Nephron progenitor cell (in vitro differentiated cells): ENCODE results near the gene ITPRID2.

Source experiments
- DNase-seq: peaks from one replicate; pipeline ENCODE4 v3.0.0; 2021
- H3K27ac Mint-ChIP-seq: 2 replicates; pipeline ENCODE4 v1.8.0; 2021; ENCODE audit warnings: mild to moderate bottlenecking, moderate library complexity, mixed read lengths
- H3K27me3 Mint-ChIP-seq: 2 replicates; pipeline ENCODE4 v1.8.0; 2021; ENCODE audit warnings: mild to moderate bottlenecking, low read depth, mixed read lengths; ENCODE audit not compliant: poor library complexity
- H3K36me3 Mint-ChIP-seq: 2 replicates; pipeline ENCODE4 v1.8.0; 2021; ENCODE audit warnings: low read depth, mixed read lengths
- H3K4me1 Mint-ChIP-seq: 2 replicates; pipeline ENCODE4 v1.8.0; 2021; ENCODE audit warnings: mixed read lengths
- H3K4me3 Mint-ChIP-seq: 2 replicates; pipeline ENCODE4 v1.8.0; 2021; ENCODE audit warnings: mild to moderate bottlenecking, moderate library complexity, mixed read lengths
- H3K9me3 Mint-ChIP-seq: 2 replicates; pipeline ENCODE4 v1.8.0; 2021; ENCODE audit warnings: mild to moderate bottlenecking, moderate library complexity, mixed read lengths
- TF ChIP-seq, protein P1 (sequence below): fragments of 200-600 bp; sonication (generic); IDR thresholded peaks from 2 replicates; pipeline ENCODE4 v1.5.0; 2021; ENCODE audit warnings: antibody characterized with exemption

ITPRID2 gene

DNA sequence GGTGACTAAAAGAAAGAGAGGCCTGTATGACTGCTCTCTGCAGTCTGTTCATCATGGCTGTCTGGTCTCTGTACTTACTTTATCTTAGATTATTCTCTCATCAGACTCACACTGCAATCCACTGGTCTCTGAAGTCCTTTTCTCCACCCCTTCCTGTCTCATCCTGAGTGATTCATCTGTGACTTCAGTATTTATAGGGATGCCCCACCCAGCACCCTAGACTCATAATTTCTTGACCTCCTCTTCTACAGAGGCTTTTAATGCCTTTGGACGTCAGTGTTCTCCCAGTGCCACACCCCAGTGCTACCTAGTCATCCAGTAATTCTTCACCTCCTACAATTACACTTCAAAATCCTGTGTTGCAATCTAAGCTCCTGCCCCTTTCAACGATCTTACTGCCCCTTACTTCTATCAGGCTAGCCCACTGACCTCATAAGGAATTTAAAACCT, 14.9 kb upstream of the ITPRID2 start:
- Mint-ChIP-seq H3K27ac (no peak overlapping the region), H3K27me3 (no peaks in the 10 kb centered on the region), H3K36me3 (no peaks in the 10 kb centered on the region), H3K9me3 (no peaks in the 10 kb centered on the region), H3K4me1 (peaks cover 6% of the 10 kb centered on the region), H3K4me3 (no peak overlapping the region)
- TF ChIP-seq, protein P1, sequence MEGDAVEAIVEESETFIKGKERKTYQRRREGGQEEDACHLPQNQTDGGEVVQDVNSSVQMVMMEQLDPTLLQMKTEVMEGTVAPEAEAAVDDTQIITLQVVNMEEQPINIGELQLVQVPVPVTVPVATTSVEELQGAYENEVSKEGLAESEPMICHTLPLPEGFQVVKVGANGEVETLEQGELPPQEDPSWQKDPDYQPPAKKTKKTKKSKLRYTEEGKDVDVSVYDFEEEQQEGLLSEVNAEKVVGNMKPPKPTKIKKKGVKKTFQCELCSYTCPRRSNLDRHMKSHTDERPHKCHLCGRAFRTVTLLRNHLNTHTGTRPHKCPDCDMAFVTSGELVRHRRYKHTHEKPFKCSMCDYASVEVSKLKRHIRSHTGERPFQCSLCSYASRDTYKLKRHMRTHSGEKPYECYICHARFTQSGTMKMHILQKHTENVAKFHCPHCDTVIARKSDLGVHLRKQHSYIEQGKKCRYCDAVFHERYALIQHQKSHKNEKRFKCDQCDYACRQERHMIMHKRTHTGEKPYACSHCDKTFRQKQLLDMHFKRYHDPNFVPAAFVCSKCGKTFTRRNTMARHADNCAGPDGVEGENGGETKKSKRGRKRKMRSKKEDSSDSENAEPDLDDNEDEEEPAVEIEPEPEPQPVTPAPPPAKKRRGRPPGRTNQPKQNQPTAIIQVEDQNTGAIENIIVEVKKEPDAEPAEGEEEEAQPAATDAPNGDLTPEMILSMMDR, result no peak
- no peak for DNase-seq

DNA sequence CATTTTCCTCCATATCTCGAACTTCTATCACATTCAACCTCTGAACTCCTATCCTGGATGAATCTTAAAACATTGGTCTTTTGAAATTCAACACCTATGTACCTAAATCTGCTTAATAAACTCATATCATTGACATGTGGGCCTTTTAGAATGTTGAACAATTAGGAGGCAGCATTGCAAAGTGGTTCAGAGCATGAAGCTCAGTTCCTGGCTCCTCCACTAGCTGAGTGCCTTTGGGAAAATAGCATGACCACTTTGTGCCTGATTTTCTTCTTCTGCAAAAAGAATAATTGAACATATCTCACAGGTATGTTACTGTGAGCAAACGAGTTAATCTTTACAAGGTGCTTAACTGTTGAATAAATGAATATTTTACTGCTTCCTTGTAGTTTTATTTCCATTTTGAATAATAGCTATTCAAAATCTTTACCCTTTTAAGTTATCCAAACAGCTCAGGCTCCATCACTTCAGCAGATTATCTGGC, 14.3 kb upstream of the ITPRID2 start:
- no peak for DNase-seq
- TF ChIP-seq, protein P1, result no peak

DNA sequence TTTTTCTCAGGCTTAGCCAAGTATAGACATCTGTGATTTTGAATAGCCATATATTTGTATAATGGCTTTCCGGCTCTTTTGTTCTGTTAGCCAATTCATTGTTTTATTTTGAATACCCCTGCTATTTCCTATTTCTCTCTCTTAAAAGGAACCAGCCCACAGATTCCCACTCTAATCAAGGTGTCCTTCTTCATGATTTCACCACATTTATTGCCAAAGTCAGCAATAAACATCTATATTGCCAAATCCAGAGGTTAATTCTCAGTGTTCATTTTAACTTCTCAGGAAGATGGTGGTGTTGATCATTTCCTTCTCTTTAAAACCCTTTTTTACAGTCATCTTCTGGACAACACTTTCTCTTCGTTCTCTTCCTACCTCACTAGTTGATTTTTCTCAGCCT, 13.1 kb upstream of the ITPRID2 start:
- H3K4me3 Mint-ChIP-seq, result no peak overlapping the region

More for the DNA sequence above, 14.3 kb upstream of the ITPRID2 start:
- Mint-ChIP-seq H3K36me3 (no peaks in the 10 kb centered on the region), H3K4me1 (peaks cover 6% of the 10 kb centered on the region), H3K4me3 (no peak overlapping the region), H3K27me3 (no peaks in the 10 kb centered on the region), H3K9me3 (no peaks in the 10 kb centered on the region), H3K27ac (no peak overlapping the region)

DNA sequence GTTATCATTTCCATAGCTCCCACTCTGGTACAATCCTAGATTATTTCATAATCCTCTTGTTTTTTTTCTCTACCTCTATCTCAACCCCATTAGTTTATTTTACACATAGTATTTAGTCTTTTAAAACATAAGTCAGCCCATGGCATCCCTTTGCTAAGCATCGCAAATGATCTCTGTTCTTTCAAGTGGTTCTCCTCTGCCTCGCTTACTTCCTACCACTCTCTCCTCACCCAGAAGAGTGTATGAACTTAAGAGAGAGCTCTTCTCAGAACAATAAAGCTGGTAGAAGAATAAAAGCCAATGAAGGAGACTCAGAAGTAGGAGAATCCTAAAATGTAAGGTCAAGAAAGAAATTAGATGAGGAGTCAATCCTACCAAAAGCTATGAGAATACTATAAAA, 12.2 kb upstream of the ITPRID2 start:
- Mint-ChIP-seq H3K27ac (no peak overlapping the region), H3K9me3 (no peaks in the 10 kb centered on the region), H3K4me3 (no peak overlapping the region), H3K4me1 (no peaks in the 10 kb centered on the region), H3K36me3 (no peaks in the 10 kb centered on the region), H3K27me3 (no peaks in the 10 kb centered on the region)
- no peak for DNase-seq
- TF ChIP-seq, protein P1, result no peak

More for the DNA sequence above, 13.1 kb upstream of the ITPRID2 start:
- no peaks in the 10 kb centered on the region for H3K4me1 Mint-ChIP-seq
- no peaks in the 10 kb centered on the region for H3K36me3 Mint-ChIP-seq
- no peaks in the 10 kb centered on the region for H3K27me3 Mint-ChIP-seq
- TF ChIP-seq, protein P1, result no peak
- no peak overlapping the region for H3K27ac Mint-ChIP-seq
- DNase-seq, result no peak
- no peaks in the 10 kb centered on the region for H3K9me3 Mint-ChIP-seq

DNA sequence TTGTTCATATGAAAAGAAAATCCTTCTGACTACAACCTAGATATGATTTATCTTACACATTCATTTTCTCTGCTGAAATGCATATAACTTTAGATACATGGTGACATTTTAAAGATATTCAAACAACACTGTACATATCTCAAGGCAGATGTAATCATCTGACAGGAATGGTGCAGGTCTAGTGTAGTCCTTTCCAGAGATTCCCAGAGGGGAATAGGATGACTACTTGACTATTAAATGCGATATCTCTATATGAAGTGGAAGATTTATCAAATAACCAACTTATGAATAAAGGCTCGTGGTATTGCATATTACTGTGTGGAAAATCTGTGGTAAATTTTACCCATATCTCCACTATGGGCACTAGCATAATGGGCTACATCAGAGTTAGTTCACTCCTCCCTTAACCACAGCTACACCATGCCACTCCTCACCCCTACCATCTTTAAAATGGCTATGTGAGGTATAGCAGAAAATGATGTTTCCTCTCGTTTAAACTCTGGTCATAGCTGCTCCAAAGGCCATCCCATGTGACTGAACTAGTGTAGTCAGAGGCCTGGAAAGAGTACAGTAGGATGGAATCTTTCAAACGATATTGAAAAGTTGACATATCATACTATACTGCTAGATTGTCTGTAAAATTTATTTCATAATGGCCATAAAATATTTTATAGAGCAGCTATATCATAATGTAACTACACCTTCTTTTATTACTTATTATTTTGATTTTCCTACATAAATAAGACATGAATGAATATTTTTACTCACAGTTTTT, 9.1 kb upstream of the ITPRID2 start:
- TF ChIP-seq, protein P1, result no peak
- Mint-ChIP-seq H3K27me3 (no peaks in the 10 kb centered on the region), H3K9me3 (no peaks in the 10 kb centered on the region), H3K4me3 (no peak overlapping the region), H3K36me3 (no peaks in the 10 kb centered on the region), H3K4me1 (no peaks in the 10 kb centered on the region), H3K27ac (no peak overlapping the region)
- no peak for DNase-seq

DNA sequence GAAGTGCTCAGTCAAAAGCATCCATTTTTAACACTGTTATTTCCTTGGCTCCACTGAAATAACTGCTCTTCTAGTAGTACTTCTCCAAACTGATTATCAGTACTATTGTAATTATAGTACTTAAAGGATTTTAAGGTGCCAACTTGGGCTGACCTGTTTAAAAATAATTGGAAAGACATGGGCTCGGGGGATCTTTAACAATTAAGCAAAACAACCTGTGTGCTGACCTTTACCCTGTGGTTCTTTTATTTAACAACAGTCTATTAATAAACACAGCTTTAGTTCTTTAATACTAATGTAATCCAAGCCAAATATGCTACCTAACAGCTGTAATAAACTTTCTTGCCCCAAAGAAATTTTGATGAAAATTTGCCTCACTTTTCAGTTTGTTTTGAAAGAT, 6.9 kb upstream of the ITPRID2 start:
- no peaks in the 10 kb centered on the region for H3K4me1 Mint-ChIP-seq
- no peak overlapping the region for H3K4me3 Mint-ChIP-seq
- no peaks in the 10 kb centered on the region for H3K9me3 Mint-ChIP-seq
- no peak for DNase-seq
- TF ChIP-seq, protein P1, result no peak
- H3K27ac Mint-ChIP-seq, result no peak overlapping the region
- no peaks in the 10 kb centered on the region for H3K36me3 Mint-ChIP-seq
- H3K27me3 Mint-ChIP-seq, result no peaks in the 10 kb centered on the region
